Endothelial cell (in vitro differentiated cells): ENCODE data around the gene SERGEF. TPM values are rescaled to one million over a fixed set of nuclear protein-coding genes. Genes with fewer than 3 reads are reported as not detected.

ENCODE experiments used
- DNase-seq: peaks from one replicate; pipeline ENCODE4 v3.0.0; 2021; ENCODE audit warnings: low spot score
- H3K27ac Mint-ChIP-seq: one replicate; pipeline ENCODE4 v1.8.0; 2021; ENCODE audit warnings: mixed read lengths, inconsistent platforms; ENCODE audit not compliant: unreplicated experiment
- H3K27me3 Mint-ChIP-seq: one replicate; pipeline ENCODE4 v1.8.0; 2021; ENCODE audit warnings: mild to moderate bottlenecking, moderate library complexity, mixed read lengths, inconsistent platforms; ENCODE audit not compliant: unreplicated experiment
- H3K36me3 Mint-ChIP-seq: one replicate; pipeline ENCODE4 v1.8.0; 2021; ENCODE audit warnings: mild to moderate bottlenecking, low read depth, mixed read lengths, inconsistent platforms; ENCODE audit not compliant: unreplicated experiment
- H3K4me1 Mint-ChIP-seq: one replicate; pipeline ENCODE4 v1.8.0; 2021; ENCODE audit warnings: mild to moderate bottlenecking, mixed read lengths, inconsistent platforms; ENCODE audit not compliant: unreplicated experiment
- H3K4me3 Mint-ChIP-seq: one replicate; pipeline ENCODE4 v1.8.0; 2021; ENCODE audit warnings: mild to moderate bottlenecking, mixed read lengths, inconsistent platforms; ENCODE audit not compliant: unreplicated experiment
- H3K9me3 Mint-ChIP-seq: one replicate; pipeline ENCODE4 v1.8.0; 2021; ENCODE audit warnings: mixed read lengths, inconsistent platforms; ENCODE audit not compliant: unreplicated experiment
- total RNA-seq: library from RNA; stranded (reverse); fragmentation: NEBNext Ultra II Directional; extraction: Animal tissue kit (Norgen Biotek cat#: 25700); gene quantifications from one replicate; pipeline ENCODE4 v1.2.1, GENCODE V29; 2021; ENCODE audit not compliant: unreplicated experiment
- TF ChIP-seq, protein P1 (sequence below): fragments of 200-600 bp; sonication (generic); IDR thresholded peaks from one replicate; pipeline ENCODE4 v1.5.0; 2021; ENCODE audit warnings: antibody characterized with exemption; ENCODE audit not compliant: unreplicated experiment

Gene SERGEF
- total RNA-seq, 1 donor from 2014 or later: 19.1 TPM

DNA sequence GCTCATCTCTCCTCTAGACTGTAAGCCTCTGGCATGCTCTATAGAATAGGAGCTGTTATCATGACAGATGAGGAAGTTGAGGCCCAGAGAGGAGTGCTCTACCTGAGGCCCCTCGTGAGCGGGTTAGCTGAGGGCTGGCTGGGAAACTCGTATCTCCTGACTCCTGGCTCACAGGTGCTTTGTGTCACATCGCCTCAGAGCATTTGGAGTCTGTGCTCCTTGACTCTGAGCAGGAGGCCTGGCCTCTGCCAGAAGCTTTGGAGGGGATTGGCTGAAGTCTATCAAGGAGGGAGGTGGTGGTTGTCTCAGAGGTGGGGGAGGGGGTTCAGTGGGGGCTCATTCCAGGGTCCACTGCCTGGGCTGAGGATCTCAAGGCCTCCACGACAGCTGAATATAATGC is 270.8 kb downstream of the SERGEF start:
- Mint-ChIP-seq H3K4me1 (no peaks in the 10 kb centered on the region), H3K27me3 (peaks cover 13% of the 10 kb centered on the region), H3K4me3 (no peak overlapping the region), H3K36me3 (no peaks in the 10 kb centered on the region), H3K27ac (no peak overlapping the region), H3K9me3 (no peaks in the 10 kb centered on the region)
- TF ChIP-seq, protein P1, sequence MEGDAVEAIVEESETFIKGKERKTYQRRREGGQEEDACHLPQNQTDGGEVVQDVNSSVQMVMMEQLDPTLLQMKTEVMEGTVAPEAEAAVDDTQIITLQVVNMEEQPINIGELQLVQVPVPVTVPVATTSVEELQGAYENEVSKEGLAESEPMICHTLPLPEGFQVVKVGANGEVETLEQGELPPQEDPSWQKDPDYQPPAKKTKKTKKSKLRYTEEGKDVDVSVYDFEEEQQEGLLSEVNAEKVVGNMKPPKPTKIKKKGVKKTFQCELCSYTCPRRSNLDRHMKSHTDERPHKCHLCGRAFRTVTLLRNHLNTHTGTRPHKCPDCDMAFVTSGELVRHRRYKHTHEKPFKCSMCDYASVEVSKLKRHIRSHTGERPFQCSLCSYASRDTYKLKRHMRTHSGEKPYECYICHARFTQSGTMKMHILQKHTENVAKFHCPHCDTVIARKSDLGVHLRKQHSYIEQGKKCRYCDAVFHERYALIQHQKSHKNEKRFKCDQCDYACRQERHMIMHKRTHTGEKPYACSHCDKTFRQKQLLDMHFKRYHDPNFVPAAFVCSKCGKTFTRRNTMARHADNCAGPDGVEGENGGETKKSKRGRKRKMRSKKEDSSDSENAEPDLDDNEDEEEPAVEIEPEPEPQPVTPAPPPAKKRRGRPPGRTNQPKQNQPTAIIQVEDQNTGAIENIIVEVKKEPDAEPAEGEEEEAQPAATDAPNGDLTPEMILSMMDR: no peak
- DNase-seq: no peak

DNA sequence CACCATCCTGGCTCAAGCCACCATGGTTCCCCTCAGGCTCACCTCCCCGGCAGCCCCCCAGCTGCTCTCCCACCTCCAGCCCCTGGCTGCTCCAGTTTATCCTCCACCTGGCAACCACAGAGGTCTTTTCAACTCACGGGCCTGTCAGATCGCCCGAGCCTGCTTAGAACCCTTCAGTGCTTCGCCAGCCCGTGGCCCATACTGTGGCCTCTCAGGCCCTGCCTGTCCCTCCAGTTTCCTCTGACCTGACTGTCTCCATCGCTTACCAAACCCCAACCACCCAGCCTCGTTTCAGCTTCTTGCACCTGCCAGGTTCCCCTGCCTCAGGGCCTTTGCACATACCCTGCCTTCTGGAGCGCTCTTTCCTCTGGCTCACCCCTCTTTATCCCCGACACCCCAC is 271.4 kb downstream of the SERGEF start:
- Mint-ChIP-seq H3K4me1 (peaks cover 3% of the 10 kb centered on the region), H3K36me3 (peaks cover 3% of the 10 kb centered on the region), H3K9me3 (no peaks in the 10 kb centered on the region), H3K4me3 (no peak overlapping the region), H3K27ac (no peak overlapping the region), H3K27me3 (peaks cover 18% of the 10 kb centered on the region)
- TF ChIP-seq, protein P1: no peak
- no peak for DNase-seq

DNA sequence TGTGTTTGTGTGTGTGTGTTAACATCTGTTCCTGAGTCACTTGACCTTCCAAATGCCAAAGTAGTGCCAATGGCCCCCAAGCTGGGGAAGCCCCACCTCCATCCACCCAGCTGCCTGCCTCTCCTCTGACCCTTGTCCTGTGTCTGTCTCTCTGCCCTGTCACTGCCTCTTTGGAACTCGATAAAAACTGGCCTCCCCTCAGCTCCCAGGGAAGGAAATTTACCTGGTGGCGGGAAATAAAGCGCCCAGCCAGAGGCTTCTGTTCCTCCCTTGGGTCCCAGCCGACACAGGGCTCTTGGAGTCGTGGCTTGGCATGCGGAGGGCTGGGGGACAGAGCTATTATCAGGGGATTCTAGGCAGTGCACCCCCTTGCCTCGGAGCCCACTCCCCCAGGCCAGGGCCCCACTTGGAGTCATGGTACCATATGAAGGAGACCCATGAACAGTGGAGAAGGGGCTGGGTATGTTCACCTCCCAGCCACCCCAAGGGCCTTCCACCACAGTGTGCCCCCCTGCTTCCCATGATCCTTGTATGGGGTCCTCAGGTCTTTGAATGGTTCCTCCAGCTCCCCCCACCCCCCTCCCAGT is 272.1 kb downstream of the SERGEF start:
- H3K36me3 Mint-ChIP-seq: peaks cover 4% of the 10 kb centered on the region
- H3K27ac Mint-ChIP-seq: no peak overlapping the region
- H3K9me3 Mint-ChIP-seq: no peaks in the 10 kb centered on the region
- H3K4me3 Mint-ChIP-seq: no peak overlapping the region
- no peak for DNase-seq
- TF ChIP-seq, protein P1: no peak
- peaks cover 3% of the 10 kb centered on the region for H3K4me1 Mint-ChIP-seq
- H3K27me3 Mint-ChIP-seq: peaks cover 18% of the 10 kb centered on the region

DNA sequence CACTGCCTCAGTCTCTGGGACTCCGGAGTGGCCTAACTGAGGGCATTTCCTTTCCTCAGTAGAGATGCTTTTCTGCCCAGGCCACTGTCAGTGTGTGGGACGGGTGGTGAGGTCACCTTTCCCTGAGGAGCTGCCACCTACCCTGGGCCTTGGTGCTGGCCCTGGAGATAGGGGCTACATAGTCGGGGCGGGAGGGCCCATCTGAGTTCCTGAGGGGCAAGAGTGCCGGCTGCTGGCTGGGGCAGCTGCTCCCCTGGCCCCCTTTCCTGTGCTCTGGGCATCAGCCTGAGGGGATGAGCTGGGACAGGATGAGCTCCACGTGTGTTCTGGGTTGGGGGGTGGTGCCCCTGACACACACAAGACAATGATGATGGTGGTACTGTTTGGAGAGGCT is 272.9 kb downstream of the SERGEF start:
- peaks cover 3% of the 10 kb centered on the region for H3K4me1 Mint-ChIP-seq
- no peak overlapping the region for H3K4me3 Mint-ChIP-seq
- H3K36me3 Mint-ChIP-seq: peaks cover 4% of the 10 kb centered on the region
- TF ChIP-seq, protein P1: no peak
- no peak overlapping the region for H3K27ac Mint-ChIP-seq
- no peak for DNase-seq
- peaks cover 17% of the 10 kb centered on the region for H3K27me3 Mint-ChIP-seq
- H3K9me3 Mint-ChIP-seq: no peaks in the 10 kb centered on the region

DNA sequence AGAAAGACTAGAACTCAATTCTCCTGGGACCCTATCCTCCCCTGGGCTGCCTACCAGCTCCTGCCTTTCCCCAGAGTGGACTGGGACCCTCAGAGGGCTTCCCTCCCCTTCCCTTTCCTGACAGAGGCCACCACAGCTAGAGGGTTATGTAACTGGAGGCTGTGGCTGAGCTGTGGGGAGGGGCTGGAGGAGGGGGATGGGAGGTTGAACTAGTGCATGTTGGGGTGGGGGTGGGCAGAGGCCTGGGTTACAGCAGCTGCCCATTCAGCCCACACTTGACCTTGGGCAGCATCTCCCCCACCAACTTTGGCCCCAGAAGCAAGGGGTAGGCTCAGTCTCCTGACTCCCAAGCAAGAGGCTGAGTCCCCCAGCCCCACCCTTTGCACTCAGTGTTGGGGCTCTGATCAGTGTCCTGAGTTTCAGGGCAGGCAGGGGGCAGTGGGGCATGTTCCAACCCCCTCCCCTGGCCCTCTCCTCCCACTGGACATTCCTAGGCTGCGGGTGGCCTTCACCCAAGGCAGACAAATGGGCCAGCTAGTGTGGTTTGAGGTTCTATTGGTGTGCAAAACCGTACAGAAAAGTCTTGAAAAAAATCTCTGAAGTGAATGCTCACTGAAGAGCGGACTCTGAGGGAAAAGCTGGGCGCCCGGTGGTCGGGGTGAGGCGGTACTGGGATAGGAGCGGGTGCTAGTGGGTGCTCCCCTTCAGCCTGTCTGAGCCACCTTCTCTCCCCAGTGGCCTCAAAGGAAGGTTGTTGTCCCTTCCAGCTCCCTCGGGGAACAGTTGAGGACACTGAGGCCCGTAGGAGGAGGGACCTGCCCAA is 274.5 kb downstream of the SERGEF start:
- no peak for DNase-seq
- Mint-ChIP-seq H3K36me3 (peaks cover 4% of the 10 kb centered on the region), H3K27ac (no peak overlapping the region), H3K4me1 (peaks cover 3% of the 10 kb centered on the region), H3K4me3 (no peak overlapping the region), H3K27me3 (peaks cover 18% of the 10 kb centered on the region), H3K9me3 (no peaks in the 10 kb centered on the region)
- TF ChIP-seq, protein P1: no peak
